Right atrium auricular region (tissue), 2 donors: ENCODE data around the gene ITPR2. TPM values are rescaled to one million over a fixed set of nuclear protein-coding genes. Genes with fewer than 3 reads are reported as not detected.

Source experiments
- DNase-seq: peaks from one replicate; pipeline ENCODE4 v3.0.0-alpha.2; 2019; ENCODE audit warnings: low spot score
- H3K27ac ChIP-seq, 2 donors: fragments of 200-600 bp; sonication (generic); 1 replicate in 1 of 2; 2 replicates in 1 of 2; pipeline ENCODE4 v1.5.1; 2016 to 2019
- H3K27me3 ChIP-seq, 2 donors: fragments of 200-600 bp; sonication (generic); one replicate each; pipeline versions ENCODE4 v1.5.1 to v1.6.0; 2017 to 2019
- H3K36me3 ChIP-seq: fragments of 200-600 bp; sonication (generic); one replicate; pipeline ENCODE4 v1.5.1; 2016
- H3K4me1 ChIP-seq, 2 donors: fragments of 200-600 bp; sonication (generic); one replicate each; pipeline versions ENCODE4 v1.5.1 to v1.6.0; 2017 to 2019
- H3K4me3 ChIP-seq, 2 donors: fragments of 200-600 bp; sonication (generic); 1 replicate in 1 of 2; 2 replicates in 1 of 2; pipeline ENCODE4 v1.5.1; 2017 to 2019; ENCODE audit warnings: mild to moderate bottlenecking in 1 of 2, moderate library complexity in 1 of 2
- H3K9me3 ChIP-seq, 2 donors: fragments of 200-600 bp; sonication (generic); one replicate each; pipeline ENCODE4 v1.5.1; 2019
- total RNA-seq, 2 donors: library from RNA; depleted of rRNA; stranded (reverse); fragments of >200 nt; gene quantifications; one replicate each; pipeline ENCODE4 v1.1.0, GENCODE V29; 2016
- TF ChIP-seq, protein P1 (sequence below), 2 donors: fragments of 200-600 bp; sonication (generic); IDR thresholded peaks; one replicate each; pipeline ENCODE4 v1.5.1; 2019; ENCODE audit warnings: antibody characterized with exemption in 2 of 2

Gene ITPR2
- total RNA-seq, 2 donors from 2014 or later: 13.0 to 20.7 TPM

DNA sequence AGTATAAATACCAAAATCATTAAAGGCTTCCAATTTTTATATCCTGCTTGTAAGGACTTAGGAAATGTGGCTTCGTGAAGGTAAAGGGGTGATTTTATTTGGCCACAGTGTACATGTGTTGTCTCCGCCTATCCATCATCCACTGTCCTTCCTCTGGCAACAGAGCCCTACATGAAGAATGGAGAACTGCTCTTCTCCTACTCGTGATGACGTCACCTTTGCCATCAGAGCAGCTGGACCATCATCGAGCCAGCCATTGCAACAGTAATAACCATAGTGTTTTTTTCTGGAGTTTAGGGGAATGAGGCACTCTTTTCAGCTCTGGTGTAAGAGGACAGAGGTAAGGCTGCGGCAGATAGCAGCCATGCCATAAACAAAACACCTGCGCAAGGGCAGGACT lies 19.2 kb downstream of the ITPR2 start:
- no peak overlapping the region for H3K27ac ChIP-seq

DNA sequence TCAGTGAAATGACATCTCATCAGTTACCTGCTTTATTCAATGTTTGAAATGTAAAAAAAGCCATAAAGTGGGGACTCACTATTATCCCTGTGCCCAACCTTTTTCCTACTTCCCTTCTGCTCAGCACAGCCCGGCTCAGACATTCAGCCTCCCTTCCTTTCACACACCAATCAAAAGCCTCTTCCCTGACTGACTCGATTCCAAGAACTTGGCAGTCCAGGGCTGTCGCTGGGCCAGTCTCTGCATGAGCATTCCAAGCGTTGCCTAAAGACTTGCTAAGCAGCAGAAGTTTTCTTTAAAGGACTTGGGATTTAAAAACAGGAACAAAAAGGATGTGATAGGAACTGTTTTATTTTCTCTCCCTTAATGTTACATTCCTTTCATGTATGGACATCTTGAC lies 22.7 kb downstream of the ITPR2 start:
- Histone ChIP-seq H3K4me3 (no peak overlapping the region), H3K9me3 (no peaks in the 10 kb centered on the region), H3K4me1 (peaks cover 0 to 20% of the 10 kb centered on the region in 2 donors), H3K36me3 (no peaks in the 10 kb centered on the region), H3K27me3 (no peaks in the 10 kb centered on the region), H3K27ac (peak overlapping the region; percentile 4 to 9)
- TF ChIP-seq, protein P1, sequence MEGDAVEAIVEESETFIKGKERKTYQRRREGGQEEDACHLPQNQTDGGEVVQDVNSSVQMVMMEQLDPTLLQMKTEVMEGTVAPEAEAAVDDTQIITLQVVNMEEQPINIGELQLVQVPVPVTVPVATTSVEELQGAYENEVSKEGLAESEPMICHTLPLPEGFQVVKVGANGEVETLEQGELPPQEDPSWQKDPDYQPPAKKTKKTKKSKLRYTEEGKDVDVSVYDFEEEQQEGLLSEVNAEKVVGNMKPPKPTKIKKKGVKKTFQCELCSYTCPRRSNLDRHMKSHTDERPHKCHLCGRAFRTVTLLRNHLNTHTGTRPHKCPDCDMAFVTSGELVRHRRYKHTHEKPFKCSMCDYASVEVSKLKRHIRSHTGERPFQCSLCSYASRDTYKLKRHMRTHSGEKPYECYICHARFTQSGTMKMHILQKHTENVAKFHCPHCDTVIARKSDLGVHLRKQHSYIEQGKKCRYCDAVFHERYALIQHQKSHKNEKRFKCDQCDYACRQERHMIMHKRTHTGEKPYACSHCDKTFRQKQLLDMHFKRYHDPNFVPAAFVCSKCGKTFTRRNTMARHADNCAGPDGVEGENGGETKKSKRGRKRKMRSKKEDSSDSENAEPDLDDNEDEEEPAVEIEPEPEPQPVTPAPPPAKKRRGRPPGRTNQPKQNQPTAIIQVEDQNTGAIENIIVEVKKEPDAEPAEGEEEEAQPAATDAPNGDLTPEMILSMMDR (IDR thresholded peaks at IDR 0.05): no peak
- peak; percentile 82 for DNase-seq

More for the DNA sequence above, 19.2 kb downstream of the ITPR2 start:
- H3K4me3 ChIP-seq: no peak overlapping the region
- H3K36me3 ChIP-seq: no peaks in the 10 kb centered on the region
- no peaks in the 10 kb centered on the region for H3K9me3 ChIP-seq
- TF ChIP-seq, protein P1 (IDR thresholded peaks at IDR 0.05): no peak
- H3K27me3 ChIP-seq: no peaks in the 10 kb centered on the region
- H3K4me1 ChIP-seq: peaks cover 0 to 20% of the 10 kb centered on the region in 2 donors
- no peak for DNase-seq

DNA sequence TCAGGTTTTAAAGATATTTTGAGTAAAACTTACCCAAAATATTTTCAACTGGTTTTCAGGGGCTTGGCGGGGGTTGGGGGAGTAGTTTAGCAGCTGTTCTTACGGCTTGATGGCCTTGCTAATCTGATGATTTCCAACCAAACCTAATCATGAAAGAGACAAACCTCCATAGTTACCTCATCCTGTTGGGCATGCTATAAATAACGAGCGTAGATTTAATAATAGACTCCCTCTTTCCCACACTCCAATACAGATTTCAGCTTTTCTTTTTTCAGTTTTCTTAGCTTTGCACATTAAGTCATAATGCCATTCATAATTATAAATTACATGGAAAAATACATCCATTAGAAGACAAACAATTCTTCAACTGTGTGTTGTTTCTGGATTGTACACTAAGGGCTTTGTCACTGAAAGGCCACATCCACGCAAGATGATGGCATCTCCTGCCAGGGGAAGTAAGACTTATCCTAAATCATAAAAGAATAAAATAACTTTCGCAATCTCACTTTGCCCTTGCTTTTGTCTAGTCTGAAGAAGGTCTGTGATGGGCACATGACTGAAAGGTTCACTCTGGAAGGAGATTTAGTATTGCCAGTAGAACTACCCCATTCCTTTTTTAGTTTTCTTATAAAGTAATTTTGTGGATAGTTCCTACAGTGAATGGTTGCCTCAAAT lies 23.2 kb downstream of the ITPR2 start:
- TF ChIP-seq, protein P1 (IDR thresholded peaks at IDR 0.05): no peak
- Histone ChIP-seq H3K4me1 (peaks cover 0 to 20% of the 10 kb centered on the region in 2 donors), H3K4me3 (no peak overlapping the region), H3K36me3 (no peaks in the 10 kb centered on the region), H3K27me3 (no peaks in the 10 kb centered on the region), H3K9me3 (no peaks in the 10 kb centered on the region), H3K27ac (peak overlapping the region; percentile 4 to 9)
- no peak for DNase-seq

DNA sequence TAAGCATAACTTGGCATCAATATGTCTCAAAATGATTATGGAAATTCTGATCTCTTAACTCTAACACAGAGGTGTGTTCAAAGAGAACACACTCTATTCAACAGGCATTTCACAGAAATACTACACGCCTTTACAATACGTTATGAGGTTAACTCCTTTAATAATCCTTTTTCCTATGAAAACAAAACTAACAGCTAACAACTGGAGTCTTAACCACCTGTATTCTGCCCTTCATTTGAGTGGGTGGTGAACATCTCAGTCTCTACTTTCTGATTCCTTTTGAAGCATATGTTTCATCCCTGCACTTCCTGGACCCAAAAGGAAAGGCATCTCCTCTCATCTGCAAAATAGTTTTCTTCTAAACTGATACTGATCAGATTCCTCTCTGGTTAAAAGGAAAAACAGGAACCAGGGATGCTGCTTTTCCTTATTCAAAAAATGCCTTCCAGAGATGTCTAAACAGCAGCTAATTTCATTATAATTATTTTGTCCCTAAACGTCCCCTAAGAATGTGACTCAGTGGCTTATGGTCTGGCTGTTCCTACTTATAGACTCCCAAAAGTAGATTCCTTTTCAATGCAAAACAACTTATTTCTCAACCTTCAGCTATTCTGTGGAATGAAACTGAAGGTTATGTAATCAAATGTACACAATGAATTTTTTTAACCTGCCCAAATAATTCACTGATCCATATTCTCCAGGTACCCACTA lies 24.1 kb downstream of the ITPR2 start:
- Histone ChIP-seq H3K36me3 (no peaks in the 10 kb centered on the region), H3K4me1 (peaks cover 0 to 20% of the 10 kb centered on the region in 2 donors), H3K4me3 (no peak overlapping the region), H3K27me3 (no peaks in the 10 kb centered on the region), H3K9me3 (no peaks in the 10 kb centered on the region), H3K27ac (peak overlapping the region in 1 of 2 donors; percentile 9)
- TF ChIP-seq, protein P1 (IDR thresholded peaks at IDR 0.05): no peak
- no peak for DNase-seq

DNA sequence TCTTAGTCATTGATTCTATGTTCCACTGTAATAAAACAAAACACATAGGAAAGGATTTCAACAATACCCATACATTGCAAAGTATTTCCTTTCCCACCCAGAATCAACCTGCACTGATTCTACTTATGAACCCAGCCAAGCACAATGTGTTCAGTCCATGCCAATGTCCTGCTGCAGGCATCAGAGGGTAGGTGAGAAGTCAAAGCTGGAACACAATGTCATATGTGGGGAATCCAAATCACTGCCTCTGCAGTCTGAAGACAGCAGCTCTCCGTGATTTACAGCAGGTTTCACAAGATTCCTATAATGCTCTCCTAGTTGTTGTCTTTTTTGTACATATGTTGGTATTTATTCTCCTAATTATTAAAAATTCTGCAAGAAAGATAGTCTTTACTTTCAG lies 25.7 kb downstream of the ITPR2 start:
- Histone ChIP-seq H3K9me3 (no peaks in the 10 kb centered on the region), H3K27ac (no peak overlapping the region), H3K27me3 (no peaks in the 10 kb centered on the region), H3K4me1 (peaks cover 0 to 20% of the 10 kb centered on the region in 2 donors), H3K36me3 (no peaks in the 10 kb centered on the region), H3K4me3 (no peak overlapping the region)
- TF ChIP-seq, protein P1 (IDR thresholded peaks at IDR 0.05): no peak
- DNase-seq: no peak
